K562 (cell line): ENCODE results near the gene RTL1. TPM values are rescaled to one million over a fixed set of nuclear protein-coding genes. Genes with fewer than 3 reads are reported as not detected.
A peak's percentile ranks its signal among the peaks of the same experiment; 100 is the strongest.

ENCODE experiments used
- ATAC-seq: fragments of 200-7000 bp; cut with Tn5 transposase; 3 replicates; pipeline ENCODE4 v1.9.1; 2020; ENCODE audit warnings: moderate library complexity
- BruUV-seq: library from RNA; stranded (reverse); fragments of 400-500 nt; replicated peaks from 2 replicates; lab custom pipeline; 2021; lab: Mats Ljungman, UMichigan
- CTCF ChIA-PET: fragments of 300-600 bp; formaldehyde crosslinking; extraction: SDS; loops from one replicate; lab custom pipeline; 2021; ENCODE audit warnings: low intra/inter-chr PET ratio; lab: Yijun Ruan, JAX
- POLR2A ChIA-PET: fragments of 300-600, 350-650 bp; sonication (Branson Sonifier 250); formaldehyde crosslinking; extraction: SDS; loops from one replicate; lab custom pipeline; 2021; ENCODE audit warnings: antibody characterized with exemption, inconsistent platforms; lab: Yijun Ruan, JAX
- DNase-seq, 4 experiments: peaks; one replicate each; pipeline versions ENCODE4 v3.0.0 to v3.0.0-alpha.2; 2011 to 2018; ENCODE audit warnings: low spot score in 3 of 4, mixed read lengths in 3 of 4; ENCODE audit errors: extremely low read depth in 1 of 4
- FAIRE-seq: peaks from 2 replicates; lab custom pipeline; 2011; peaks lifted over from hg19 to GRCh38; lab: Jason Lieb, UNC
- H2AFZ ChIP-seq: 2 replicates; pipeline ENCODE4 v1.6.0; 2011; ENCODE audit warnings: low read depth, low read length, control low read depth, inconsistent platforms
- H3K27ac ChIP-seq: fragments of 200-600 bp; 3 replicates; pipeline ENCODE4 v1.8.0; 2011; ENCODE audit warnings: low read depth, mild to moderate bottlenecking, control low read depth, inconsistent platforms, low read length, moderate library complexity, mixed read lengths; ENCODE audit errors: extremely low read depth
- H3K27me3 ChIP-seq, 2 experiments: fragments of 300-600 bp in 1 of 2; 2 replicates in 1 of 2; 3 replicates in 1 of 2; pipeline versions ENCODE4 v1.6.0 to v1.8.0; 2011; ENCODE audit warnings: inconsistent platforms in 2 of 2, low read length in 2 of 2, mild to moderate bottlenecking in 1 of 2, mixed read lengths in 1 of 2, moderate library complexity in 1 of 2; ENCODE audit not compliant: control insufficient read depth in 2 of 2, insufficient read depth in 2 of 2
- H3K36me3 ChIP-seq: fragments of 300-600 bp; 3 replicates; pipeline ENCODE4 v1.8.0; 2011; ENCODE audit warnings: mild to moderate bottlenecking, low read length, inconsistent platforms; ENCODE audit not compliant: control insufficient read depth, insufficient read depth
- H3K4me1 ChIP-seq, 2 experiments: fragments of 200-600 bp in 1 of 2; replicated peaks in 1 of 2; 2 replicates in 1 of 2; 3 replicates in 1 of 2; pipeline versions ENCODE4 v1.5.1 to v1.8.0; 2011; ENCODE audit warnings: inconsistent platforms in 2 of 2, low read length in 2 of 2, mild to moderate bottlenecking in 1 of 2, mixed read lengths in 1 of 2, moderate library complexity in 1 of 2; ENCODE audit not compliant: control insufficient read depth in 2 of 2, insufficient read depth in 2 of 2
- H3K4me2 ChIP-seq: 2 replicates; pipeline ENCODE4 v1.6.1; 2011; ENCODE audit warnings: low read length, control low read depth, inconsistent platforms, mixed read lengths; ENCODE audit not compliant: insufficient read depth
- H3K4me3 ChIP-seq: fragments of 200-600 bp; sonication (generic), shearing (Covaris generic); 2 replicates; pipeline ENCODE4 v1.5.1; 2016; ENCODE audit warnings: control low read depth, inconsistent platforms
- H3K79me2 ChIP-seq: fragments of 200-600 bp; 3 replicates; pipeline ENCODE4 v1.8.0; 2011; ENCODE audit warnings: low read length, inconsistent platforms; ENCODE audit not compliant: control insufficient read depth, insufficient read depth
- H3K9ac ChIP-seq, 2 experiments: 2 replicates each; pipeline versions ENCODE4 v1.6.0 to v1.6.1; 2011; ENCODE audit warnings: low read depth in 2 of 2, low read length in 2 of 2, control low read depth in 1 of 2, inconsistent platforms in 1 of 2, mild to moderate bottlenecking in 1 of 2, mixed read lengths in 1 of 2; ENCODE audit not compliant: insufficient read depth in 1 of 2
- H3K9me1 ChIP-seq: one replicate; pipeline ENCODE4 v1.6.0; 2011; ENCODE audit warnings: inconsistent platforms, mild to moderate bottlenecking, low read length, moderate library complexity; ENCODE audit not compliant: control insufficient read depth, insufficient read depth
- H3K9me3 ChIP-seq: replicated peaks from 2 replicates; pipeline ENCODE4 v1.5.1; 2011; ENCODE audit warnings: low read depth, low read length, inconsistent platforms; ENCODE audit not compliant: control insufficient read depth, insufficient read depth
- H4K20me1 ChIP-seq: replicated peaks from 2 replicates; pipeline ENCODE4 v1.6.1; 2011; ENCODE audit warnings: low read length, inconsistent platforms, mixed read lengths; ENCODE audit not compliant: control insufficient read depth, insufficient read depth
- BACH1 ChIP-seq: fragments of 200-800 bp; sonication (Bioruptor generic); IDR thresholded peaks from 2 replicates; pipeline ENCODE4 v1.6.1; 2016; ENCODE audit warnings: missing genetic modification characterization, missing compliant biosample characterization
- CHD2 ChIP-seq: IDR thresholded peaks from 2 replicates; pipeline ENCODE4 v1.6.1; 2011; ENCODE audit warnings: low read depth, low read length
- ELF1 ChIP-seq: fragments of 200-800 bp; sonication (Bioruptor generic); IDR thresholded peaks from 2 replicates; pipeline ENCODE4 v1.6.1; 2016; ENCODE audit warnings: missing genetic modification characterization, missing compliant biosample characterization
- GTF2A2 ChIP-seq: IDR thresholded peaks from 2 replicates; pipeline ENCODE4 v1.6.1; 2016; ENCODE audit warnings: mild to moderate bottlenecking, missing genetic modification characterization, missing compliant biosample characterization
- HMG20A ChIP-seq: fragments of 450-650 bp; formaldehyde crosslinking; conservative IDR thresholded peaks from 2 replicates; pipeline ENCODE4 v1.4.0; 2020; ENCODE audit warnings: mild to moderate bottlenecking, mixed read lengths
- HNRNPK ChIP-seq: fragments of 200-400 bp; formaldehyde crosslinking; IDR thresholded peaks from one replicate; pipeline ENCODE4 v1.6.1; 2018; ENCODE audit warnings: mild to moderate bottlenecking, low read depth, low read length; ENCODE audit not compliant: poor library complexity, severe bottlenecking
- PURB ChIP-seq: sonication (generic); formaldehyde crosslinking; IDR thresholded peaks from 2 replicates; pipeline ENCODE4 v1.9.0; 2021; ENCODE audit warnings: low read depth, mild to moderate bottlenecking, missing genetic modification reagents
- SPI1 ChIP-seq: IDR thresholded peaks from 2 replicates; pipeline ENCODE4 v1.6.1; 2011; ENCODE audit warnings: low read depth, low read length, control low read depth, borderline replicate concordance
- ZBTB34 ChIP-seq: fragments of 250-450 bp; sonication (Bioruptor Pico); IDR thresholded peaks from 2 replicates; pipeline ENCODE4 v1.8.0; 2021; ENCODE audit warnings: mild to moderate bottlenecking, moderate library complexity
- ZNF274 ChIP-seq: IDR thresholded peaks from 2 replicates; pipeline ENCODE4 v1.6.1; 2011; ENCODE audit warnings: low read depth, mild to moderate bottlenecking, low read length, moderate library complexity, borderline replicate concordance
- ZNF280B ChIP-seq: fragments of 250-450 bp; sonication (Bioruptor Pico); IDR thresholded peaks from 2 replicates; pipeline ENCODE4 v1.5.1; 2021; ENCODE audit warnings: mild to moderate bottlenecking
- ZNF76 ChIP-seq: fragments of 250-450 bp; sonication (Bioruptor Pico); IDR thresholded peaks from 2 replicates; pipeline ENCODE4 v1.4.0; 2020; ENCODE audit warnings: mild to moderate bottlenecking, moderate library complexity, borderline replicate concordance
- WGBS: fragments of 100-300 bp; shearing (Covaris generic); methylation state at CpG from one replicate; pipeline ENCODE4 v1.1.6; 2016; ENCODE audit warnings: low coverage, mixed read lengths; ENCODE audit not compliant: insufficient coverage; ENCODE audit errors: missing lambda C conversion rate; 5-methylcytosine and 5-hydroxymethylcytosine counted together
- in situ Hi-C: fragments of 300-500 bp; cut with MboI; formaldehyde crosslinking; loops from 4 replicates; pipeline ENCODE4 v1.15.0; 2018; ENCODE audit warnings: inconsistent platforms, mixed read lengths
- intact Hi-C: fragments of 100-400 bp; cut with micrococcal nuclease; formaldehyde crosslinking; loops from 2 replicates; pipeline ENCODE4 v1.14.2; 2022
- polyA plus RNA-seq, 8 experiments: library from polyadenylated mRNA; depleted of rRNA in 4 of 8; stranded (reverse) in 5 of 8; unstranded in 3 of 8; fragments of >200 nt; fragmentation: Nextera tagmentation in 2 of 8; fragmentation: Illumina TruSeq in 1 of 8; extraction: Ambion mirVana in 2 of 8; extraction: Trizol in 1 of 8; gene quantifications; 2 replicates each; pipeline versions ENCODE4 v1.2.1 to v1.2.3, GENCODE V29; 2011 to 2014; ENCODE audit warnings: inconsistent platforms in 1 of 8, missing spikeins in 1 of 8
- total RNA-seq, 7 experiments: library from RNA; depleted of rRNA in 6 of 7; stranded (reverse); fragments of >200 nt in 6 of 7; fragmentation: Illumina TruSeq in 2 of 7; extraction: Trizol in 2 of 7; gene quantifications; 2 replicates each; pipeline versions ENCODE4 v1.2.1 to v1.2.3, GENCODE V29; 2011 to 2021; ENCODE audit warnings: low replicate concordance in 1 of 7

Gene RTL1
- total and polyA plus RNA-seq, 9 of the 15 experiments (the other 6 are each of a cell fraction or from before 2014, with no cell fraction given) = not detected

DNA sequence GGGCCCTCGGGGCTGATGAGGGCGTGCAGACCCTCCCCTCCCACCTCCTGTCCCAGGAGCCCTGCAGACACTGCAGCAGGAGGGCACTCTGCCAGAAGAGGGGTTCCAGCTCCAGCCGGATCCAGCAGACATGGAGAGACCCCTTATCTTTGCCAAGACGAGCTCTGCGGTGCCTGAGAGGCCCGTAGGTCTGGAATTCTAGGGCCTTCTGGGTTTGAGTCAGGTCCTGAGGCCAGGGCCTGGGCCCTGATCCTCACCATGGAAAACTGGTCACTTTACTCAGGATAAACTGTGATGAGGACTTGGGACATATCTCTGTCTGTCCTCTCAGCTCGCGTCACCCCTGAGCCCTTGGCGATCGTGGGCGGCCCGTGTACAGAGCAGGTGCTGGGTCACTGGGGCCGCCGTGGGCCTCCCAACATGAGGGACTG is 63.8 kb downstream of the RTL1 start:
- Histone ChIP-seq H3K4me1 (peaks cover 0 to 35% of the 10 kb centered on the region in 2 experiments; a peak in 3 of 5 replicates), H4K20me1 (no peaks in the 10 kb centered on the region; the same call in 1 of the 2 replicates), H3K9me3 (no peaks in the 10 kb centered on the region), H3K27ac (no peak overlapping the region), H3K9me1 (no peaks in the 10 kb centered on the region), H3K4me3 (no peak overlapping the region), H3K27me3 (no peaks in the 10 kb centered on the region), H2AFZ (peak overlapping the region; percentile 54), H3K79me2 (no peaks in the 10 kb centered on the region), H3K9ac (no peak overlapping the region; a peak in 1 of 4 replicates), H3K36me3 (no peaks in the 10 kb centered on the region), H3K4me2 (no peak overlapping the region)
- no peak for FAIRE-seq
- ChIA-PET POLR2A (interaction anchor here (0.7 to 1.2 kb wide), 2 partner anchors 10 to 11 kb away, joined by 3 read pairs; no protein-coding TSS in a partner anchor), CTCF (no interaction called here)
- BruUV-seq = no TSS peak
- intact Hi-C loops (no loop called here), in situ Hi-C loops (loop anchor here (10.0 kb wide), 1 partner anchor 175 kb away; no protein-coding TSS in a partner anchor)
- no peak for DNase-seq
- ATAC-seq = no peak
- WGBS = 63% methylated on average over 11 of the region's 14 CpGs
- TF ChIP-seq HNRNPK (no peak), SPI1 (no peak), CHD2 (no peak), ELF1 (no peak), BACH1 (tag) (no peak), GTF2A2 (no peak), PURB (CRISPR knock-in tag) (no peak), ZNF274 (no peak), ZBTB34 (CRISPR knock-in tag) (no peak), HMG20A (CRISPR knock-in tag) (no peak), ZNF280B (CRISPR knock-in tag) (no peak), ZNF76 (CRISPR knock-in tag) (no peak)
